ENCODE results near the gene RSBN1. TPM values are rescaled to one million over a fixed set of nuclear protein-coding genes. Genes with fewer than 3 reads are reported as not detected.
A peak's percentile ranks its signal among the peaks of the same experiment; 100 is the strongest.

The RSBN1 gene
- total and polyA plus RNA-seq, 9 of the 15 experiments (the other 6 are each of a cell fraction or from before 2014, with no cell fraction given): 4.5 to 24.3 (median 13.0) TPM

- TF ChIP-seq NR1H2 (CRISPR knock-in tag; IDR thresholded peaks at IDR 0.05) (no peak), PRMT5 (CRISPR knock-in tag; IDR thresholded peaks at IDR 0.05) (no peak), TAL1 (IDR thresholded peaks at IDR 0.05) (peak; percentile 32; the same call in 1 of the 2 replicates), KHSRP (IDR thresholded peaks at IDR 0.05) (no peak), GTF2E2 (tag; IDR thresholded peaks at IDR 0.05) (no peak), RUNX1 (IDR thresholded peaks at IDR 0.05; ENCODE audit: low read depth) (no peak), BRF2 (IDR thresholded peaks at IDR 0.05; ENCODE audit: borderline replicate concordance, insufficient read depth, insufficient read length) (no peak), MLX (CRISPR knock-in tag; conservative IDR thresholded peaks at IDR 0.05) (no peak), ZNF41 (CRISPR knock-in tag; conservative IDR thresholded peaks at IDR 0.05) (no peak), ZNF384 (IDR thresholded peaks at IDR 0.05; ENCODE audit: low read depth, low read length) (peak; percentile 79), DEAF1 (CRISPR knock-in tag; IDR thresholded peaks at IDR 0.05) (no peak), TCF3 (CRISPR knock-in tag; IDR thresholded peaks at IDR 0.05) (peak; percentile 58; the same call in 1 of the 2 replicates), NCOA2 (IDR thresholded peaks at IDR 0.05; ENCODE audit: partially characterized antibody in 2 of 2) (no peak), POU5F1 (IDR thresholded peaks at IDR 0.05; ENCODE audit: borderline replicate concordance, low read depth, low read length, partially characterized antibody) (no peak), NCOA1 (IDR thresholded peaks at IDR 0.05; ENCODE audit: low read depth) (no peak), NELFE (IDR thresholded peaks at IDR 0.05; ENCODE audit: insufficient read depth, insufficient read length) (no peak), CBFA2T2 (conservative IDR thresholded peaks at IDR 0.05) (peak; percentile 25; the same call in 1 of the 2 replicates), RCOR1 (IDR thresholded peaks at IDR 0.05; ENCODE audit: borderline replicate concordance in 1 of 2, low read depth in 2 of 2, low read length in 2 of 2) (0 out of 4 replicates have a peak, but pooled peaks of 1 of the 2 experiments have one; percentile 15), DIDO1 (tag; IDR thresholded peaks at IDR 0.05; ENCODE audit: low read depth) (no peak), CLOCK (CRISPR knock-in tag; IDR thresholded peaks at IDR 0.05; ENCODE audit: borderline replicate concordance) (no peak), PHF21A (IDR thresholded peaks at IDR 0.05; ENCODE audit: borderline replicate concordance, low read depth) (no peak), MED1 (CRISPR knock-in tag; IDR thresholded peaks at IDR 0.05; ENCODE audit: borderline replicate concordance) (no peak), ARID1B (IDR thresholded peaks at IDR 0.05) (peak; percentile 62)
Measured at GRCh38 chr1:113780374-113781146, 31.7 kb downstream of the RSBN1 start (continued).
